Placental pericyte (primary cell): ENCODE measurements around the gene LRRC53. TPM values are rescaled to one million over a fixed set of nuclear protein-coding genes. Genes with fewer than 3 reads are reported as not detected.

Experiments
- total RNA-seq: library from RNA; depleted of rRNA; stranded (reverse); fragments of >200 nt; gene quantifications from 2 replicates; pipeline ENCODE4 v1.2.3, GENCODE V29; 2012

LRRC53 gene
- total RNA-seq: not detected in 2 replicates

GRCh38 chr1:74512170-74512915 lies at the start of gene LRRC53:
Gene LRRC53, minus strand, starts transcription at chr1:74512611. Its CDS starts 29,262 bp downstream, at chr1:74483349.

Other genes with a start within 250 kb of the LRRC53 start
- gene ERICH3, start 161.2 kb upstream of the LRRC53 start, total RNA-seq: not detected in 2 replicates
- 34.8 and 43.8 TPM in 2 replicates for gene CRYZ, start 220.4 kb upstream of the LRRC53 start, total RNA-seq
- 11.4 and 19.2 TPM in 2 replicates for gene TYW3, start 220.5 kb upstream of the LRRC53 start, total RNA-seq